GM12878 (cell line): ENCODE measurements around the gene IFIT5.

ENCODE experiments used
- CEBPB ChIP-seq, 2 experiments: fragments of 150-350 bp in 1 of 2; IDR thresholded peaks; 2 replicates each; pipeline ENCODE4 v1.6.1; 2012 to 2014; ENCODE audit warnings: low read depth in 2 of 2, low read length in 2 of 2, borderline replicate concordance in 1 of 2, inconsistent platforms in 1 of 2
- EZH2 ChIP-seq: IDR thresholded peaks from 2 replicates; pipeline ENCODE4 v1.6.1; 2012; ENCODE audit warnings: low read depth, mild to moderate bottlenecking, control low read depth, inconsistent platforms, low read length, borderline replicate concordance; ENCODE audit not compliant: control insufficient read depth
- RELA ChIP-seq: fragments of 450-650 bp; IDR thresholded peaks from 2 replicates; pipeline ENCODE4 v1.8.0; 2014; ENCODE audit warnings: borderline replicate concordance; ENCODE audit not compliant: partially characterized antibody
- RFX5 ChIP-seq: IDR thresholded peaks from 2 replicates; pipeline ENCODE4 v1.6.1; 2011; ENCODE audit warnings: low read depth, low read length, improper control_type of control experiment
- SREBF2 ChIP-seq: IDR thresholded peaks from 2 replicates; pipeline ENCODE4 v1.6.1; 2012; ENCODE audit warnings: mild to moderate bottlenecking, low read length
- STAT3 ChIP-seq: IDR thresholded peaks from 2 replicates; pipeline ENCODE4 v1.6.1; 2011; ENCODE audit warnings: low read depth, low read length, improper control_type of control experiment
- TAF1 ChIP-seq: IDR thresholded peaks from 2 replicates; pipeline ENCODE4 v1.6.1; 2011; ENCODE audit warnings: mild to moderate bottlenecking, low read depth, low read length, borderline replicate concordance
- TF ChIP-seq, protein P1 (sequence below), 3 experiments: IDR thresholded peaks in 2 of 3; conservative IDR thresholded peaks in 1 of 3; 2 replicates each; pipeline ENCODE4 v1.5.1; 2011; ENCODE audit warnings: low read depth in 3 of 3, low read length in 3 of 3, mild to moderate bottlenecking in 3 of 3, control low read depth in 2 of 3, moderate library complexity in 2 of 3, inconsistent platforms in 1 of 3, mixed read lengths in 1 of 3; ENCODE audit not compliant: control insufficient read depth in 2 of 3, insufficient read depth in 1 of 3; ENCODE audit errors: extremely low read depth in 1 of 3
- TF ChIP-seq, protein P2 (sequence below): IDR thresholded peaks from 2 replicates; pipeline ENCODE4 v1.6.1; 2012; ENCODE audit warnings: mild to moderate bottlenecking, low read depth, low read length
- TF ChIP-seq, protein P3 (sequence below): IDR thresholded peaks from 2 replicates; pipeline ENCODE4 v1.6.1; 2011; ENCODE audit warnings: borderline replicate concordance, low read depth, mild to moderate bottlenecking, moderate library complexity, mixed read lengths, low read length; ENCODE audit not compliant: insufficient read depth; ENCODE audit errors: extremely low read length
- TF ChIP-seq, protein P4 (sequence below): fragments of 450-650 bp; IDR thresholded peaks from 2 replicates; pipeline ENCODE4 v1.6.1; 2017; ENCODE audit warnings: mild to moderate bottlenecking
- TF ChIP-seq, protein P5 (sequence below): fragments of 450-650 bp; conservative IDR thresholded peaks from 2 replicates; pipeline ENCODE4 v1.6.1; 2017; ENCODE audit warnings: mild to moderate bottlenecking, moderate library complexity
- TF ChIP-seq, protein P6 (sequence below): fragments of 450-650 bp; IDR thresholded peaks from 2 replicates; pipeline ENCODE4 v1.6.1; 2016; ENCODE audit warnings: mild to moderate bottlenecking, moderate library complexity, borderline replicate concordance

DNA sequence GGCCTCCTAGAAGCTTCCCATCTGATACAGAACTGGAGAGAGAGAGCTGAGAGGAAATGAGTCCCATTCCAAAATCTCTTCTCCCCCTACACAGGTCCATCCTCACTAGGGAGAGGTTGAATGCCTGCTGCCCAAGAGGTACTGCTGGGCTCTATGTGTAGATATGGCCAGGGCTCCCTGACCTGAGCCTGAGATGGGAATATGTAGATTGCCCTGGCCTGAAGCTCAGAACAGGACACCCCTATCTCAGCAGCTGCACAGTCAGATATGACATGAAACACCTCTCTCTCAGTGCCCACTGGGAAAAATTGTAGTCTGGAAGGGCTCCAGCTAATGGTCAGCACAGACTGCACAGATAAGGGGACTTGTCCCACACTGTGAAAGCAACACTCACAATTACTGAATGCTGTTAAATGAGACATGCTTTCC, 39.6 kb upstream of the IFIT5 start:
- TF ChIP-seq RFX5 = no peak
- TF ChIP-seq, protein P1, sequence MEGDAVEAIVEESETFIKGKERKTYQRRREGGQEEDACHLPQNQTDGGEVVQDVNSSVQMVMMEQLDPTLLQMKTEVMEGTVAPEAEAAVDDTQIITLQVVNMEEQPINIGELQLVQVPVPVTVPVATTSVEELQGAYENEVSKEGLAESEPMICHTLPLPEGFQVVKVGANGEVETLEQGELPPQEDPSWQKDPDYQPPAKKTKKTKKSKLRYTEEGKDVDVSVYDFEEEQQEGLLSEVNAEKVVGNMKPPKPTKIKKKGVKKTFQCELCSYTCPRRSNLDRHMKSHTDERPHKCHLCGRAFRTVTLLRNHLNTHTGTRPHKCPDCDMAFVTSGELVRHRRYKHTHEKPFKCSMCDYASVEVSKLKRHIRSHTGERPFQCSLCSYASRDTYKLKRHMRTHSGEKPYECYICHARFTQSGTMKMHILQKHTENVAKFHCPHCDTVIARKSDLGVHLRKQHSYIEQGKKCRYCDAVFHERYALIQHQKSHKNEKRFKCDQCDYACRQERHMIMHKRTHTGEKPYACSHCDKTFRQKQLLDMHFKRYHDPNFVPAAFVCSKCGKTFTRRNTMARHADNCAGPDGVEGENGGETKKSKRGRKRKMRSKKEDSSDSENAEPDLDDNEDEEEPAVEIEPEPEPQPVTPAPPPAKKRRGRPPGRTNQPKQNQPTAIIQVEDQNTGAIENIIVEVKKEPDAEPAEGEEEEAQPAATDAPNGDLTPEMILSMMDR (IDR thresholded peaks at IDR 0.05 in 2 of 3, conservative IDR thresholded peaks at IDR 0.05 in 1 of 3; ENCODE audit: control insufficient read depth in 2 of 3, extremely low read depth in 1 of 3, insufficient read depth in 1 of 3, low read depth in 3 of 3, low read length in 3 of 3) = no peak
- no peak for TF ChIP-seq EZH2
- no peak for TF ChIP-seq TAF1
- no peak for TF ChIP-seq STAT3
- TF ChIP-seq, protein P2, sequence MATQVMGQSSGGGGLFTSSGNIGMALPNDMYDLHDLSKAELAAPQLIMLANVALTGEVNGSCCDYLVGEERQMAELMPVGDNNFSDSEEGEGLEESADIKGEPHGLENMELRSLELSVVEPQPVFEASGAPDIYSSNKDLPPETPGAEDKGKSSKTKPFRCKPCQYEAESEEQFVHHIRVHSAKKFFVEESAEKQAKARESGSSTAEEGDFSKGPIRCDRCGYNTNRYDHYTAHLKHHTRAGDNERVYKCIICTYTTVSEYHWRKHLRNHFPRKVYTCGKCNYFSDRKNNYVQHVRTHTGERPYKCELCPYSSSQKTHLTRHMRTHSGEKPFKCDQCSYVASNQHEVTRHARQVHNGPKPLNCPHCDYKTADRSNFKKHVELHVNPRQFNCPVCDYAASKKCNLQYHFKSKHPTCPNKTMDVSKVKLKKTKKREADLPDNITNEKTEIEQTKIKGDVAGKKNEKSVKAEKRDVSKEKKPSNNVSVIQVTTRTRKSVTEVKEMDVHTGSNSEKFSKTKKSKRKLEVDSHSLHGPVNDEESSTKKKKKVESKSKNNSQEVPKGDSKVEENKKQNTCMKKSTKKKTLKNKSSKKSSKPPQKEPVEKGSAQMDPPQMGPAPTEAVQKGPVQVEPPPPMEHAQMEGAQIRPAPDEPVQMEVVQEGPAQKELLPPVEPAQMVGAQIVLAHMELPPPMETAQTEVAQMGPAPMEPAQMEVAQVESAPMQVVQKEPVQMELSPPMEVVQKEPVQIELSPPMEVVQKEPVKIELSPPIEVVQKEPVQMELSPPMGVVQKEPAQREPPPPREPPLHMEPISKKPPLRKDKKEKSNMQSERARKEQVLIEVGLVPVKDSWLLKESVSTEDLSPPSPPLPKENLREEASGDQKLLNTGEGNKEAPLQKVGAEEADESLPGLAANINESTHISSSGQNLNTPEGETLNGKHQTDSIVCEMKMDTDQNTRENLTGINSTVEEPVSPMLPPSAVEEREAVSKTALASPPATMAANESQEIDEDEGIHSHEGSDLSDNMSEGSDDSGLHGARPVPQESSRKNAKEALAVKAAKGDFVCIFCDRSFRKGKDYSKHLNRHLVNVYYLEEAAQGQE = no peak
- TF ChIP-seq, protein P3, sequence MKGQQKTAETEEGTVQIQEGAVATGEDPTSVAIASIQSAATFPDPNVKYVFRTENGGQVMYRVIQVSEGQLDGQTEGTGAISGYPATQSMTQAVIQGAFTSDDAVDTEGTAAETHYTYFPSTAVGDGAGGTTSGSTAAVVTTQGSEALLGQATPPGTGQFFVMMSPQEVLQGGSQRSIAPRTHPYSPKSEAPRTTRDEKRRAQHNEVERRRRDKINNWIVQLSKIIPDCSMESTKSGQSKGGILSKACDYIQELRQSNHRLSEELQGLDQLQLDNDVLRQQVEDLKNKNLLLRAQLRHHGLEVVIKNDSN = no peak
- no peak for TF ChIP-seq SREBF2
- TF ChIP-seq, protein P4, sequence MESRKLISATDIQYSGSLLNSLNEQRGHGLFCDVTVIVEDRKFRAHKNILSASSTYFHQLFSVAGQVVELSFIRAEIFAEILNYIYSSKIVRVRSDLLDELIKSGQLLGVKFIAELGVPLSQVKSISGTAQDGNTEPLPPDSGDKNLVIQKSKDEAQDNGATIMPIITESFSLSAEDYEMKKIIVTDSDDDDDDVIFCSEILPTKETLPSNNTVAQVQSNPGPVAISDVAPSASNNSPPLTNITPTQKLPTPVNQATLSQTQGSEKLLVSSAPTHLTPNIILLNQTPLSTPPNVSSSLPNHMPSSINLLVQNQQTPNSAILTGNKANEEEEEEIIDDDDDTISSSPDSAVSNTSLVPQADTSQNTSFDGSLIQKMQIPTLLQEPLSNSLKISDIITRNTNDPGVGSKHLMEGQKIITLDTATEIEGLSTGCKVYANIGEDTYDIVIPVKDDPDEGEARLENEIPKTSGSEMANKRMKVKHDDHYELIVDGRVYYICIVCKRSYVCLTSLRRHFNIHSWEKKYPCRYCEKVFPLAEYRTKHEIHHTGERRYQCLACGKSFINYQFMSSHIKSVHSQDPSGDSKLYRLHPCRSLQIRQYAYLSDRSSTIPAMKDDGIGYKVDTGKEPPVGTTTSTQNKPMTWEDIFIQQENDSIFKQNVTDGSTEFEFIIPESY = no peak
- TF ChIP-seq, protein P5, sequence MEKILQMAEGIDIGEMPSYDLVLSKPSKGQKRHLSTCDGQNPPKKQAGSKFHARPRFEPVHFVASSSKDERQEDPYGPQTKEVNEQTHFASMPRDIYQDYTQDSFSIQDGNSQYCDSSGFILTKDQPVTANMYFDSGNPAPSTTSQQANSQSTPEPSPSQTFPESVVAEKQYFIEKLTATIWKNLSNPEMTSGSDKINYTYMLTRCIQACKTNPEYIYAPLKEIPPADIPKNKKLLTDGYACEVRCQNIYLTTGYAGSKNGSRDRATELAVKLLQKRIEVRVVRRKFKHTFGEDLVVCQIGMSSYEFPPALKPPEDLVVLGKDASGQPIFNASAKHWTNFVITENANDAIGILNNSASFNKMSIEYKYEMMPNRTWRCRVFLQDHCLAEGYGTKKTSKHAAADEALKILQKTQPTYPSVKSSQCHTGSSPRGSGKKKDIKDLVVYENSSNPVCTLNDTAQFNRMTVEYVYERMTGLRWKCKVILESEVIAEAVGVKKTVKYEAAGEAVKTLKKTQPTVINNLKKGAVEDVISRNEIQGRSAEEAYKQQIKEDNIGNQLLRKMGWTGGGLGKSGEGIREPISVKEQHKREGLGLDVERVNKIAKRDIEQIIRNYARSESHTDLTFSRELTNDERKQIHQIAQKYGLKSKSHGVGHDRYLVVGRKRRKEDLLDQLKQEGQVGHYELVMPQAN = no peak
- TF ChIP-seq, protein P6, sequence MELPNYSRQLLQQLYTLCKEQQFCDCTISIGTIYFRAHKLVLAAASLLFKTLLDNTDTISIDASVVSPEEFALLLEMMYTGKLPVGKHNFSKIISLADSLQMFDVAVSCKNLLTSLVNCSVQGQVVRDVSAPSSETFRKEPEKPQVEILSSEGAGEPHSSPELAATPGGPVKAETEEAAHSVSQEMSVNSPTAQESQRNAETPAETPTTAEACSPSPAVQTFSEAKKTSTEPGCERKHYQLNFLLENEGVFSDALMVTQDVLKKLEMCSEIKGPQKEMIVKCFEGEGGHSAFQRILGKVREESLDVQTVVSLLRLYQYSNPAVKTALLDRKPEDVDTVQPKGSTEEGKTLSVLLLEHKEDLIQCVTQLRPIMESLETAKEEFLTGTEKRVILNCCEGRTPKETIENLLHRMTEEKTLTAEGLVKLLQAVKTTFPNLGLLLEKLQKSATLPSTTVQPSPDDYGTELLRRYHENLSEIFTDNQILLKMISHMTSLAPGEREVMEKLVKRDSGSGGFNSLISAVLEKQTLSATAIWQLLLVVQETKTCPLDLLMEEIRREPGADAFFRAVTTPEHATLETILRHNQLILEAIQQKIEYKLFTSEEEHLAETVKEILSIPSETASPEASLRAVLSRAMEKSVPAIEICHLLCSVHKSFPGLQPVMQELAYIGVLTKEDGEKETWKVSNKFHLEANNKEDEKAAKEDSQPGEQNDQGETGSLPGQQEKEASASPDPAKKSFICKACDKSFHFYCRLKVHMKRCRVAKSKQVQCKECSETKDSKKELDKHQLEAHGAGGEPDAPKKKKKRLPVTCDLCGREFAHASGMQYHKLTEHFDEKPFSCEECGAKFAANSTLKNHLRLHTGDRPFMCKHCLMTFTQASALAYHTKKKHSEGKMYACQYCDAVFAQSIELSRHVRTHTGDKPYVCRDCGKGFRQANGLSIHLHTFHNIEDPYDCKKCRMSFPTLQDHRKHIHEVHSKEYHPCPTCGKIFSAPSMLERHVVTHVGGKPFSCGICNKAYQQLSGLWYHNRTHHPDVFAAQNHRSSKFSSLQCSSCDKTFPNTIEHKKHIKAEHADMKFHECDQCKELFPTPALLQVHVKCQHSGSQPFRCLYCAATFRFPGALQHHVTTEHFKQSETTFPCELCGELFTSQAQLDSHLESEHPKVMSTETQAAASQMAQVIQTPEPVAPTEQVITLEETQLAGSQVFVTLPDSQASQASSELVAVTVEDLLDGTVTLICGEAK = no peak
- no peak for TF ChIP-seq RELA
- no peak for TF ChIP-seq CEBPB (IDR thresholded peaks at IDR 0.05; ENCODE audit: borderline replicate concordance in 1 of 2, low read depth in 2 of 2, low read length in 2 of 2)
